ENCODE data around the gene KIF6.

The KIF6 gene

GRCh38 chr6:39546731-39547130 lies 178.5 kb downstream of the KIF6 start:
- Histone ChIP-seq H3K27ac (replicated peaks) (no peak overlapping the region), H3K27me3 (ENCODE audit: insufficient read depth, poor library complexity, severe bottlenecking) (no peaks in the 10 kb centered on the region), H3K4me3 (replicated peaks; ENCODE audit: insufficient read depth, low read length) (no peak overlapping the region)
- DNase-seq (ENCODE audit: low read depth in 1 of 2, low spot score in 1 of 2) = no peak
- TF ChIP-seq SPI1 (IDR thresholded peaks at IDR 0.05; ENCODE audit: borderline replicate concordance, low read depth) = no peak
- TF ChIP-seq POLR2AphosphoS5 (IDR thresholded peaks at IDR 0.05; ENCODE audit: low read depth) = no peak
- TF ChIP-seq GABPA (IDR thresholded peaks at IDR 0.05; ENCODE audit: low read depth) = no peak
- TF ChIP-seq, protein P1, sequence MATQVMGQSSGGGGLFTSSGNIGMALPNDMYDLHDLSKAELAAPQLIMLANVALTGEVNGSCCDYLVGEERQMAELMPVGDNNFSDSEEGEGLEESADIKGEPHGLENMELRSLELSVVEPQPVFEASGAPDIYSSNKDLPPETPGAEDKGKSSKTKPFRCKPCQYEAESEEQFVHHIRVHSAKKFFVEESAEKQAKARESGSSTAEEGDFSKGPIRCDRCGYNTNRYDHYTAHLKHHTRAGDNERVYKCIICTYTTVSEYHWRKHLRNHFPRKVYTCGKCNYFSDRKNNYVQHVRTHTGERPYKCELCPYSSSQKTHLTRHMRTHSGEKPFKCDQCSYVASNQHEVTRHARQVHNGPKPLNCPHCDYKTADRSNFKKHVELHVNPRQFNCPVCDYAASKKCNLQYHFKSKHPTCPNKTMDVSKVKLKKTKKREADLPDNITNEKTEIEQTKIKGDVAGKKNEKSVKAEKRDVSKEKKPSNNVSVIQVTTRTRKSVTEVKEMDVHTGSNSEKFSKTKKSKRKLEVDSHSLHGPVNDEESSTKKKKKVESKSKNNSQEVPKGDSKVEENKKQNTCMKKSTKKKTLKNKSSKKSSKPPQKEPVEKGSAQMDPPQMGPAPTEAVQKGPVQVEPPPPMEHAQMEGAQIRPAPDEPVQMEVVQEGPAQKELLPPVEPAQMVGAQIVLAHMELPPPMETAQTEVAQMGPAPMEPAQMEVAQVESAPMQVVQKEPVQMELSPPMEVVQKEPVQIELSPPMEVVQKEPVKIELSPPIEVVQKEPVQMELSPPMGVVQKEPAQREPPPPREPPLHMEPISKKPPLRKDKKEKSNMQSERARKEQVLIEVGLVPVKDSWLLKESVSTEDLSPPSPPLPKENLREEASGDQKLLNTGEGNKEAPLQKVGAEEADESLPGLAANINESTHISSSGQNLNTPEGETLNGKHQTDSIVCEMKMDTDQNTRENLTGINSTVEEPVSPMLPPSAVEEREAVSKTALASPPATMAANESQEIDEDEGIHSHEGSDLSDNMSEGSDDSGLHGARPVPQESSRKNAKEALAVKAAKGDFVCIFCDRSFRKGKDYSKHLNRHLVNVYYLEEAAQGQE (IDR thresholded peaks at IDR 0.05; ENCODE audit: insufficient replicate concordance, low read depth) = no peak
- no peak for TF ChIP-seq CTCF (IDR thresholded peaks at IDR 0.05; ENCODE audit: insufficient read depth, low read length)

- Histone ChIP-seq H3K4me3 (replicated peaks; ENCODE audit: insufficient read depth, low read length) (no peak overlapping the region), H3K27ac (replicated peaks) (no peak overlapping the region), H3K27me3 (ENCODE audit: insufficient read depth, poor library complexity, severe bottlenecking) (no peaks in the 10 kb centered on the region)
- no peak for TF ChIP-seq GABPA (IDR thresholded peaks at IDR 0.05; ENCODE audit: low read depth)
- no peak for TF ChIP-seq SPI1 (IDR thresholded peaks at IDR 0.05; ENCODE audit: borderline replicate concordance, low read depth)
- TF ChIP-seq, protein P1 (IDR thresholded peaks at IDR 0.05; ENCODE audit: insufficient replicate concordance, low read depth) = no peak
- no peak for TF ChIP-seq POLR2AphosphoS5 (IDR thresholded peaks at IDR 0.05; ENCODE audit: low read depth)
- no peak for TF ChIP-seq CTCF (IDR thresholded peaks at IDR 0.05; ENCODE audit: insufficient read depth, low read length)
- no peak for DNase-seq (ENCODE audit: low read depth in 1 of 2, low spot score in 1 of 2)
Observed at GRCh38 chr6:39543950-39544349, 181.3 kb downstream of the KIF6 start.

- H3K27ac ChIP-seq (replicated peaks) = no peak overlapping the region
- no peaks in the 10 kb centered on the region for H3K27me3 ChIP-seq (ENCODE audit: insufficient read depth, poor library complexity, severe bottlenecking)
- no peak for DNase-seq (ENCODE audit: low read depth in 1 of 2, low spot score in 1 of 2)
- TF ChIP-seq SPI1 (IDR thresholded peaks at IDR 0.05; ENCODE audit: borderline replicate concordance, low read depth) = no peak
- TF ChIP-seq CTCF (IDR thresholded peaks at IDR 0.05; ENCODE audit: insufficient read depth, low read length) = no peak
- TF ChIP-seq GABPA (IDR thresholded peaks at IDR 0.05; ENCODE audit: low read depth) = no peak
- TF ChIP-seq POLR2AphosphoS5 (IDR thresholded peaks at IDR 0.05; ENCODE audit: low read depth) = no peak
- TF ChIP-seq, protein P1 (IDR thresholded peaks at IDR 0.05; ENCODE audit: insufficient replicate concordance, low read depth) = no peak
- H3K4me3 ChIP-seq (replicated peaks; ENCODE audit: insufficient read depth, low read length) = no peak overlapping the region
Observed at GRCh38 chr6:39543095-39543494, 182.1 kb downstream of the KIF6 start.
